Fibroblast of pulmonary artery (primary cell): ENCODE measurements around the gene RP2.

Source experiments
- DNase-seq: peaks from one replicate; pipeline ENCODE4 v3.0.0-alpha.2; 2010; ENCODE audit warnings: low read depth
- H3K4me3 ChIP-seq: replicated peaks from 2 replicates; pipeline ENCODE4 v1.5.1; 2011; ENCODE audit warnings: low read depth, mild to moderate bottlenecking, control low read depth, low read length, moderate library complexity
- CTCF ChIP-seq: IDR thresholded peaks from 2 replicates; pipeline ENCODE4 v1.5.1; 2011; ENCODE audit warnings: mild to moderate bottlenecking, control low read depth, low read length, inconsistent platforms; ENCODE audit errors: missing control alignments

The RP2 gene

GRCh38 chrX:46803140-46803539 is 33.7 kb upstream of the RP2 start:
- peak; percentile 10 for TF ChIP-seq CTCF
- no peak for DNase-seq
- H3K4me3 ChIP-seq, result no peak overlapping the region

- no peak overlapping the region for H3K4me3 ChIP-seq
- no peak for TF ChIP-seq CTCF
- DNase-seq, result no peak
Observed at GRCh38 chrX:46805270-46805669, 31.6 kb upstream of the RP2 start.

GRCh38 chrX:46811121-46811520 is 25.7 kb upstream of the RP2 start:
- DNase-seq, result no peak
- H3K4me3 ChIP-seq, result no peak overlapping the region
- no peak for TF ChIP-seq CTCF

- DNase-seq, result no peak
- H3K4me3 ChIP-seq, result no peak overlapping the region
- TF ChIP-seq CTCF, result no peak
Observed at GRCh38 chrX:46812445-46812844, 24.4 kb upstream of the RP2 start.

- TF ChIP-seq CTCF, result no peak
- no peak overlapping the region for H3K4me3 ChIP-seq
- DNase-seq, result no peak
Observed at GRCh38 chrX:46814966-46815365, 21.9 kb upstream of the RP2 start.

GRCh38 chrX:46819136-46819535 is 17.7 kb upstream of the RP2 start:
- no peak for TF ChIP-seq CTCF
- no peak overlapping the region for H3K4me3 ChIP-seq
- no peak for DNase-seq

DNA sequence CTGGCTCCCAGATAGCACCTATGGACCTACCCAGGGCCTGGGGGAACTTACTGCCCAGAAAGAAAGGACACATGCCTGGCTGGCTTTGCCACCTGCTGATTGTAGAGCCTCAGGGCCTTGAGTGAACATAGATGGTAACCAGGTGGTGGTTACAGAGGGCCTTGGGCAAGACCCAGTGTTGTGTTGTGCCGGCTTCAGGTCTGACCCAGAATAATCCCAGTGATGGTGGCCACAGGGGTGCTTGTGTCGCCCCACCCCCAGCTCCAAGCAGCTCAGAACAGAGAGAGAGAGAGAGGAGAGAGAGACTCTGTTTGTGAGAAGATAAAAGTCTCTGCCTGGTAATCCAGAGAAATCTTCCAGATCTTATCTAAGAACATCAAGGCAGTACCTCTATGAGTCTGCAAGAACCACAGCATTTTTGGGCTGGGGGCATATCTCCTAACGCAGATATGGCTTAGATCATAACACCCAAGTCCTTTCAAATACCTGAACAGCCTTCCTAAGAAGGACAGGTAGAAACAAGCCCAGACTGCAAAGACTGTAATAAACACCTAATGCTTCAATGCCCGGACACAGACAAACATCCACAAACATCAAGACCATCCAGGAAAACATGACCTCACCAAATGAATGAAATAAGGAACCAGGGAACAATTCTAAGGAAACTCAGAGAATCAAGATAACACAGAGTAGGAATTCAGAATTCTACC is 16.3 kb upstream of the RP2 start:
- no peak overlapping the region for H3K4me3 ChIP-seq
- no peak for TF ChIP-seq CTCF
- DNase-seq, result no peak
